Occipital lobe (tissue), 3 donors: Measurements from ENCODE around the gene CSDE1. TPM values are rescaled to one million over a fixed set of nuclear protein-coding genes. Genes with fewer than 3 reads are reported as not detected.

Experiments
- DNase-seq: peaks from one replicate; lab custom pipeline; 2025; lab: John Stamatoyannopoulos, UW
- small RNA-seq: library from RNA; depleted of rRNA; stranded (forward); fragments of <200 nt; gene quantifications from one replicate; pipeline ENCODE3, GENCODE V24; 2014
- total RNA-seq: library from RNA; depleted of rRNA; stranded (reverse); fragments of >200 nt; gene quantifications from one replicate; pipeline ENCODE4 v1.2.3, GENCODE V29; 2014

CSDE1 gene
- total RNA-seq, 1 donor from 2014 or later: 794 TPM

DNA sequence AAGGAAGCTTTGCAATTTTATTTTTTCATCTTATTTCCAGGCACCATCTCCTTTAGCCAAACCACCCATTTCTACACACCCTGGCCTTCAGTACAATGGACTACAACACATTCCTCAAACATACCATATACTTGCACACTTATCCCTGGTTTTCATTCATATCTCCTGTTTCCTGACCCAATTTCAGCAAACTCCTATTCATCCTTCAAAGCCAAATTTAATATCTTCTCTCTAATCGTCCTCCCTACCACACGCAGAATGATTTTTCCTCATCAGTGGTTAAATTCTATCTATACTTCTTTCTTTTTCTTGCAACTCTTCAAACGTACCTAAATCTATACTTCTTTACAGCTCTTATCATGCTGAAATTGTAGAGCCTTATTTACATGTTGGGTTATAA, 90.8 kb downstream of the CSDE1 start:
- no peak for DNase-seq

Small RNA genes within 50 kb of the gene (small RNA-seq; reads per million reads assigned to genes)
- not detected for gene RN7SL432P
- gene RNY1P13: 0.17 reads per million

Other genes starting within 250 kb of the CSDE1 start
- gene TRIM33, start 246.8 kb downstream of the CSDE1 start, total RNA-seq: 85.6 TPM
- gene BCAS2, start 176.4 kb downstream of the CSDE1 start, total RNA-seq: 48.4 TPM
- 1.6 TPM for gene DENND2C, start 87.9 kb downstream of the CSDE1 start, total RNA-seq
- not detected for gene AMPD1, start 62.4 kb downstream of the CSDE1 start, total RNA-seq
- gene NRAS, start 41.2 kb downstream of the CSDE1 start, total RNA-seq: 68.0 TPM
- gene SIKE1, start 22.7 kb upstream of the CSDE1 start, total RNA-seq: 93.9 TPM
- not detected for gene SYCP1, start 96.9 kb upstream of the CSDE1 start, total RNA-seq